ENCODE data around the gene CCNY. TPM values are rescaled to one million over a fixed set of nuclear protein-coding genes. Genes with fewer than 3 reads are reported as not detected.
A peak's percentile ranks its signal among the peaks of the same experiment; 100 is the strongest.

Gene CCNY
- total and polyA plus RNA-seq, 12 donors = 26.0 to 99.4 (median 88.9) TPM

- no peaks in the 10 kb centered on the region for H3K9me3 ChIP-seq
- WGBS, 2 donors = 74 to 83% methylated on average over 5 of the region's 5 CpGs
- peaks cover 27 to 97% (median 87%) of the 10 kb centered on the region in 9 donors for H3K4me1 ChIP-seq
- ATAC-seq (no peak), DNase-seq (no peak)
- no peaks in the 10 kb centered on the region for H3K36me3 ChIP-seq
- H3K27ac ChIP-seq = peak overlapping the region in 1 of 10 donors; percentile 94
- no peaks in the 10 kb centered on the region for H3K27me3 ChIP-seq
- intact Hi-C loops (cut with DNase I) = loop anchor here in 4 of 10 donors (5.0 to 10.0 kb wide), 4 partner anchors 40 to 188 kb away; partner anchors contain the start of gene CCNY (in 3 of the 4)
- no peak overlapping the region for H3K4me3 ChIP-seq
- no peak for TF ChIP-seq CTCF (IDR thresholded peaks at IDR 0.05)
Measured at GRCh38 chr10:35377050-35377728, 40.9 kb downstream of the CCNY start.

DNA sequence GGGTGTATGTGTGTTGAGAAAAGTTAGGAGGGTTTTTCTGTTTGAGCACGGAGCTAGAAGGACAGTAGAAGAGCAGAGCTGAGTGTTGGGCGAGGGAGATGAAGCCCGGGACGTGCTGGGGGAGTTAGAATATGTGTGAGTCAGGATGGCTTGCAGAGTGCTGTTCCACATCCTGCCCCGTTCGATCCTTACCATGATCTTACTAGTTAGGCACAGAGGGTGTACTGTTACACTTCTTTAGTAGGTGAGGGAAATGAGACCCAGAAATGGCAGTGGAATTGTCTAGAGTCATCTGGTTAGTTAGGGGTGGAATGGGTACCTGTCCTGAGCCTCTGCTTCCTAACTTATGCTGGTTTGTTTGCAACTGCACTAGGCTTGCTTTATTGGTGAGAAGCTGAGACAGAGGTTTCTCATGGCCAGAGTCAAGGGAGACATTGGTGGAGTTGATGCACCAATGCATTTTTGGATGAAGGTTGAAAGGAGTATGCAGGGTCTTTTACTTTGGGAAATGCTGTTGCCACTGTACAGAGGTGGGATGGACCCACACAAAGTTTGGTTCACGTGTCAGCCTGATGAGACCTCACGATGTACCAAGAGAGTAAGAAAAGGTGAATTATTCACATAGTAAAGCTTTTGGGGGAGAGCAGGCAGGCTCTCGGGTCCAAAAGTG lies 42.4 kb downstream of the CCNY start:
- intact Hi-C loops (cut with DNase I) = loop anchor here in 4 of 10 donors (5.0 to 10.0 kb wide), 4 partner anchors 41 to 186 kb away; partner anchors contain the start of gene CCNY (in 3 of the 4)
- Histone ChIP-seq H3K27ac (peak overlapping the region; percentile 9 to 94 (median 82)), H3K27me3 (no peaks in the 10 kb centered on the region), H3K36me3 (no peaks in the 10 kb centered on the region), H3K9me3 (no peaks in the 10 kb centered on the region), H3K4me1 (peaks cover 23 to 97% (median 76%) of the 10 kb centered on the region in 9 donors), H3K4me3 (peak overlapping the region in 1 of 10 donors; percentile 14)
- 54 to 63% methylated on average over 9 of the region's 9 CpGs for WGBS, 2 donors
- TF ChIP-seq CTCF (IDR thresholded peaks at IDR 0.05) = no peak
- DNase-seq (no peak), ATAC-seq (peak in 5 of 8 donors; percentile 3 to 35 (median 33))

DNA sequence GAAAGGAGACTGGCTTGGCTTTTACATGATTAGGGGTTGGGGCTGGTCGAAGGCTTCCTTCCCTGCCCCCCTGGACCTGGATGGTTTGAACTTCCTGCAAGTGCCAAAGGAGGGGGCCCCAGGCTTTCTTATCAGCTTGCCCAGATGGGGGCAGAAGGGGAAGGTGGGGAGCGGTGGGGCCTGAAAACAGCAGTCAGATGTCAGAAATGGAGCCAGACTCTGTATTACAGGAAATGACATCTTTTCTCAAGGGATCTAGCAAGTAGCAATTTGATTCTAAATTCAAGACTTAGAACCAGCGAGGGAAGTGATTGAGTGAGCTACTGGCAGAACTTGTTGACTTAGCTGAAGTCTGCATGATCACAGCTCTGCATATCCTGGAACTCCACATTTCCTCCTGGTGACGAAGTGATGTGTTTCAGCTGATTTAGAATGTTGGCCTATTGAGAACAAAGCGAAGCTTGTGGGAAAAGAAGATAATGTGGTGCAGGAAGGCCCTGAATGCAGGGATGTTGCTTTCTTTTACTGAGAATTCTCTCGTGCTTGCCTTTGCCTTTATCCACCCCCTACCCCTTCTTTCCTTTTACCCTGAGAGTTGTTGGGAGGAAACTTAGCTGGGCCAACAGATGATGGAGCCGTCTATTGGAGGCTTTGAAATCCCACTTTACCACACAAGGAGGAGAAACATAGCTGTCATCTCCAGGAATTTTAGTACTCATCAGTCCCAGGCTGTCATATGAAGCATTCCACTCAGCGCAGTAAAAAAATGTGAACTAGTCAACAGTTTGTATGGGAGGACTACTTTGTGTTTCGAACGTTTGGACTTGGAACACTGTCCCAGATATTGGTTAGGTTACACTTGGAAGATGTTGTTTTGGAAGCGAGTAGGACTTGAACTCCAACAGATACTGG lies 43.2 kb downstream of the CCNY start:
- peak overlapping the region in 3 of 10 donors; percentile 6 to 22 (median 11) for H3K4me3 ChIP-seq
- H3K27me3 ChIP-seq = no peaks in the 10 kb centered on the region
- TF ChIP-seq CTCF (IDR thresholded peaks at IDR 0.05) = peak in 6 of 9 donors; percentile 22 to 43 (median 31)
- WGBS, 2 donors = 12 to 19% methylated on average over 11 of the region's 11 CpGs
- H3K36me3 ChIP-seq = no peaks in the 10 kb centered on the region
- peak; percentile 48 to 80 for DNase-seq
- H3K9me3 ChIP-seq = no peaks in the 10 kb centered on the region
- peaks cover 23 to 97% (median 74%) of the 10 kb centered on the region in 9 donors for H3K4me1 ChIP-seq
- H3K27ac ChIP-seq = peak overlapping the region; percentile 9 to 94 (median 82)
- intact Hi-C loops (cut with DNase I) = loop anchor here in 4 of 10 donors (5.0 to 10.0 kb wide), 4 partner anchors 42 to 185 kb away; partner anchors contain the start of gene CCNY (in 3 of the 4)
- peak; percentile 76 to 93 (median 88) for ATAC-seq
